Muscle layer of colon (tissue), 2 donors: ENCODE data around the gene FARP1.

Experiments used
- H3K27ac ChIP-seq: one replicate; pipeline ENCODE4 v1.7.0; 2013; ENCODE audit warnings: low read depth, mild to moderate bottlenecking, low read length, moderate library complexity
- H3K27me3 ChIP-seq, 2 donors: one replicate each; pipeline ENCODE4 v1.7.0; 2013; ENCODE audit warnings: low read length in 2 of 2, mild to moderate bottlenecking in 2 of 2; ENCODE audit not compliant: insufficient read depth in 2 of 2, control insufficient read depth in 1 of 2
- H3K36me3 ChIP-seq: one replicate; pipeline ENCODE4 v1.7.0; 2013; ENCODE audit warnings: mild to moderate bottlenecking, low read length; ENCODE audit not compliant: insufficient read depth
- H3K4me1 ChIP-seq: one replicate; pipeline ENCODE4 v1.7.0; 2013; ENCODE audit warnings: mild to moderate bottlenecking, low read length; ENCODE audit not compliant: insufficient read depth
- H3K4me3 ChIP-seq, 2 donors: one replicate each; pipeline ENCODE4 v1.7.0; 2013; ENCODE audit warnings: low read length in 2 of 2, low read depth in 1 of 2, mild to moderate bottlenecking in 1 of 2, moderate library complexity in 1 of 2
- H3K9ac ChIP-seq: one replicate; pipeline ENCODE4 v1.7.0; 2013; ENCODE audit warnings: low read length
- H3K9me3 ChIP-seq: one replicate; pipeline ENCODE4 v1.7.0; 2013; ENCODE audit warnings: mild to moderate bottlenecking, low read length
- donor health status: abdominal sarcoma.
- donor health status: Adenocarcinoma of cecum.

FARP1 gene

DNA sequence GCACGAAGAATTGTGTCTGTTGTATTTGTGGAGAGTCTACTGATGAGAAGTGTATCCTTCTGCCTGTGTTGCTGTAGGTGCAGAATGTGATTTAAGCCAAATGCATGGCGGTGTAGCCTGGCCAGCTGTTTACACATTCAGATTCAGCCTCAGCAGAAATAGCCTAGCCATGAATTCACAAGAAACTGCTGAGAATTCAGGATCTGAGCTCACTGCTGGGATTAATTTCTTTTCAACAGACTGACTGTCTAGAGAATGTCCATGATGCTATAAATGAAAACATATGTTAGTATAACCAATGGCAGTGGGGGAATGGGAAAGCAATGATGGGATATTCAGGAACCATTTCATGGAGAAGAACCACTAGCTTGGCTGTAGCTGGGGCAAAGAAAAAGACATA is 111.6 kb downstream of the FARP1 start:
- peaks cover 27% of the 10 kb centered on the region for H3K4me1 ChIP-seq
- H3K9me3 ChIP-seq: no peaks in the 10 kb centered on the region
- no peaks in the 10 kb centered on the region for H3K36me3 ChIP-seq
- H3K4me3 ChIP-seq: no peak overlapping the region
- no peak overlapping the region for H3K27ac ChIP-seq
- H3K9ac ChIP-seq: no peak overlapping the region
- H3K27me3 ChIP-seq: no peaks in the 10 kb centered on the region

DNA sequence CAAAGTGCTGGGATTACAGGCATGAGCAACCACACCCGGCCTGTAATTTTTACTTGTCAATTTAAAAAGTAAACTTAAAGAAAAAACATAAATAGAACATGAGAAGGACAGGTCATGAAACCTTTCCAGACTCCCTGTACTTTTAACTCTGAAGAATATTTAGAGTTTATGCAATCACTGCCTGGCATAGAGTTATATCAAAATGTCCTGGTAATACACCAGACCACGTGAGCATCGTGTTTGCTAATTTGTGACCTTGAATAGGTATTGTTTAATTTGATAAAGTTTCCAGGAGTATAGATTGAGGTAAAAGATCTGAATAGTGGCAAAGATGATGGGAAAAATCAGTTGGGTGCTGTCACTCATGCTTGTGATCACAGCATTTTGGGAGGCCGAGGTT is 115.3 kb downstream of the FARP1 start:
- Histone ChIP-seq H3K9me3 (no peaks in the 10 kb centered on the region), H3K27ac (no peak overlapping the region), H3K4me1 (peaks cover 38% of the 10 kb centered on the region), H3K4me3 (no peak overlapping the region), H3K27me3 (no peaks in the 10 kb centered on the region), H3K36me3 (no peaks in the 10 kb centered on the region), H3K9ac (no peak overlapping the region)

GRCh38 chr13:98260357-98261164 is 117.7 kb downstream of the FARP1 start:
- Histone ChIP-seq H3K36me3 (no peaks in the 10 kb centered on the region), H3K9me3 (no peaks in the 10 kb centered on the region), H3K27me3 (no peaks in the 10 kb centered on the region), H3K4me3 (no peak overlapping the region), H3K27ac (peak overlapping the region; percentile 41), H3K9ac (no peak overlapping the region), H3K4me1 (peaks cover 31% of the 10 kb centered on the region)

- Histone ChIP-seq H3K27me3 (no peaks in the 10 kb centered on the region), H3K27ac (peak overlapping the region; percentile 41), H3K9me3 (no peaks in the 10 kb centered on the region), H3K9ac (no peak overlapping the region), H3K4me3 (no peak overlapping the region), H3K4me1 (peaks cover 32% of the 10 kb centered on the region), H3K36me3 (no peaks in the 10 kb centered on the region)
Observed at GRCh38 chr13:98261165-98261702, 118.3 kb downstream of the FARP1 start.

DNA sequence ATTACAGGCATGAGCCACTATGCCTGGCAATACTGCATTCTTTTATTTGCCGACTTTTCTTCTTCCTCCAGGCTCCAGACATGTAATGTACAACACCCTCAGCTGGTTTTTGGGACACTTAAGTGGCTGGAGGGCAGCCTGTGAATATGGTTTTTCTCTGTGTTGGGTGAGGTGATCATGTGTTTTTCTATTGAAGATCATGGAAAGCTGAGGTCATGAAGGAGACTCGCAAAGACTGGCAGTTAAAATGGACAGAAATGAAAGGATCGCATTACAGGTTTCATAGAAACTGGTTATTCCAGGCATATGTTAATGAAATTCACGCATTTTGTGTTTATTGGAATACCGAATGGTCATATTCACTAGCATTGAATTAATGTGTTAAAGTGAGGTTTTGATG is 119.4 kb downstream of the FARP1 start:
- Histone ChIP-seq H3K9me3 (no peaks in the 10 kb centered on the region), H3K27ac (no peak overlapping the region), H3K36me3 (no peaks in the 10 kb centered on the region), H3K9ac (no peak overlapping the region), H3K4me3 (no peak overlapping the region), H3K4me1 (peaks cover 39% of the 10 kb centered on the region), H3K27me3 (no peaks in the 10 kb centered on the region)

DNA sequence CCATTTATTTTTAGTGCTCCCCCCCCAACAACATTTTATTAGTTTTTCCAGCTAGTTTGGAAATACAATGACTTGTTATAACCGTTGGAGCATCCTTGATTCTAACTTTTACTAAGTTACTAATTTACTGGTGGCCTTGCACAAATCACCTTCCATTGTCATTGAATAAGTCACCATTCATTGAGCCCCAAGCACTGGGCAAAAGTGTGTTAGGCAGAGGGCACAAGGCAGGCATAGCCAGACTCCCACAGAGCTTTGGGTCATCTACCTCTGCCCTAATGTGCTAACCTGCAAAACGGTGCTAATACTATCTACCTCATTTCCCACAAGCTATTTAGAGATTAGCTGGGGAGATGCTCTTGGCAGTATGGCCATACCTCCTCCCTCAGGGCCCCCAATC is 120.9 kb downstream of the FARP1 start:
- Histone ChIP-seq H3K27ac (no peak overlapping the region), H3K4me1 (peaks cover 49% of the 10 kb centered on the region), H3K36me3 (no peaks in the 10 kb centered on the region), H3K9ac (no peak overlapping the region), H3K9me3 (no peaks in the 10 kb centered on the region), H3K4me3 (no peak overlapping the region), H3K27me3 (no peaks in the 10 kb centered on the region)

GRCh38 chr13:98264877-98265276 is 122.0 kb downstream of the FARP1 start:
- Histone ChIP-seq H3K27ac (no peak overlapping the region), H3K4me3 (no peak overlapping the region), H3K4me1 (peaks cover 44% of the 10 kb centered on the region), H3K9ac (no peak overlapping the region), H3K36me3 (no peaks in the 10 kb centered on the region), H3K9me3 (no peaks in the 10 kb centered on the region), H3K27me3 (no peaks in the 10 kb centered on the region)

DNA sequence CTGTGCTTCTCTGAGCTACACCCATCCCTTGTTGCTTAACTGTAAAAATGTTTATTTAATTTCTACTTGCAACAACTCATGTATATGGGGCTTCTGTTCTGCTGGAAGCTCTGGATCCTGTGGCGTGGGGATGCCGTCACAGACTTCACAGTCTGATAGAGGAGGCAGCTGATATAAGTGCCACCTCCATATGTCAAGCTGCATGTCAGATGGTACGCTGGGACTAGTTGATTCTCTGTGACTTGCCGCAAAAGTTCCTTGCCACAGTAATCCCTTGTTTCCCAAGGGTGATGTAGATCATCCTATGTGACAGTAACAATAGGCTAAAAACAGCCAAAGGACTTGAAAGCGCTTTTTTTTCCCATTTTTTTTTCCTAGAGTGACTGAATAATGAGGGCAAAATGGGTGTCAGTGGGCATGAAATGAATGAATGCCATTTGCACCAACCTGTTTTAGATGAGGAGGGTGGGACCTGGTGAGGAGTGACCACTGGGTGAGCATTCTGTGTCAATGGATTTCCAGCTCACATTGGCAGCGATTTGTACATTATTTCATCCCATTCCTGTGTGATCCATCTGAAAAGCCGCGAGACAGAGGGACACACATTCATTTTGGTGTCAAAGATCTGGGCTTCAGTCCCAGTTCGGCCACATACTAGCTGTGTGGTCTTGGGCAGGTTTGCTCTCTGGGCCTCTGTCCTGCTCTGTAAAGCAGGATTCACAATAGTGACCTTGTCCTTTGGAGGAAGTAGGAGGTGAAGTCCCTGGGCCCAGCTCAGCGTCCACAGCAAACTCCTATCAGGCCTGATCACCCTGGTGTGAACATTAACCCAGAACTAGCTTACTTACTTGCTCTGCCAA is 123.0 kb downstream of the FARP1 start:
- peaks cover 35% of the 10 kb centered on the region for H3K4me1 ChIP-seq
- no peaks in the 10 kb centered on the region for H3K9me3 ChIP-seq
- no peak overlapping the region for H3K27ac ChIP-seq
- H3K36me3 ChIP-seq: no peaks in the 10 kb centered on the region
- H3K9ac ChIP-seq: no peak overlapping the region
- no peak overlapping the region for H3K4me3 ChIP-seq
- no peaks in the 10 kb centered on the region for H3K27me3 ChIP-seq

- Histone ChIP-seq H3K27ac (peak overlapping the region; percentile 39), H3K9me3 (no peaks in the 10 kb centered on the region), H3K4me1 (peaks cover 24% of the 10 kb centered on the region), H3K4me3 (peak overlapping the region in 1 of 2 donors; percentile 29), H3K36me3 (no peaks in the 10 kb centered on the region), H3K9ac (no peak overlapping the region), H3K27me3 (no peaks in the 10 kb centered on the region)
Observed at GRCh38 chr13:98267080-98267912, 124.4 kb downstream of the FARP1 start.

DNA sequence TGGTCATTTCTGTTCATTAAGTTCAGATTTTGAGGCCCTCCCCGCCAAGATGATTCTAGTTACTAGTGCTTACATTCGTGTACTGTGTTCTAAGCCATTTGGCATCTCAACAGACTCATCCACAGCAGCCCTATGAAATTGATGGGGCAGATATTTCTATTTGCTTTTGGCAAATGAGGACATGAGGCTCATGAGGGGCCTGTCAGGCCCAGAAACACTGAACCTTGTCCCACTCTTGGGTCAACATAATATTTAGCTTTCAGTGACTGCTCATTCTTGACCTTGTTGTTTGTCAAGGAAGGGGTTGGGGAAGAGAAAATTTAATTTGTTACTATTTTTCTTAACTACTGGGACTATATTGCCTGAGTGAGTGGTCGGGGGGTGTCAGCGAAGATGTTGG is 126.5 kb downstream of the FARP1 start:
- Histone ChIP-seq H3K9ac (no peak overlapping the region), H3K36me3 (no peaks in the 10 kb centered on the region), H3K27me3 (no peaks in the 10 kb centered on the region), H3K9me3 (no peaks in the 10 kb centered on the region), H3K4me1 (peaks cover 38% of the 10 kb centered on the region), H3K27ac (no peak overlapping the region), H3K4me3 (no peak overlapping the region)

DNA sequence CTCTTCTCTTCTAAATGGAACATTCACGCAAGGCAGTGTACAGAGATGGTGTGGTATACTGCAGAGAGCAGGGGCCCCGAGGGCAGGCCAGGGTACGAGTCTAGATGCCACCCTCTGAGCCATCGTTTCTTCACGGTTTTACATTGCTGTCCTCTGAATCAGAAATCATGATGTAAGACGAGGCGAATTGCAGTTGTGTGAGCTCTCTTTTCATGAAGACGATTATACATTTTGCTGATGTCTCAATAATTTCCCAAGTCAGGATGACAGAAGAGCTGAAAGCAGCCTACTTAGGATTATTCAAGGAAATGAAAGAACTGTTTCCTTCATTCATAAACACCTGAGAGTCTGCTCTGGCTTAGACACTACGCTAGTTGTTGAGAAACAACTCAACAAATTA is 127.9 kb downstream of the FARP1 start:
- Histone ChIP-seq H3K9ac (no peak overlapping the region), H3K4me3 (no peak overlapping the region), H3K27me3 (no peaks in the 10 kb centered on the region), H3K4me1 (peaks cover 42% of the 10 kb centered on the region), H3K9me3 (no peaks in the 10 kb centered on the region), H3K27ac (no peak overlapping the region), H3K36me3 (no peaks in the 10 kb centered on the region)
